GM23248 (cell line): ENCODE results near the gene TCF7. TPM values are rescaled to one million over a fixed set of nuclear protein-coding genes. Genes with fewer than 3 reads are reported as not detected.

Source experiments
- DNase-seq: peaks from one replicate; pipeline ENCODE4 v3.0.0-alpha.2; 2015
- H2AFZ ChIP-seq: fragments of 200-600 bp; sonication (generic); 2 replicates; pipeline ENCODE4 v1.6.1; 2016; ENCODE audit warnings: antibody characterized with exemption
- H3F3A ChIP-seq: fragments of 200-600 bp; sonication (generic); 2 replicates; pipeline ENCODE4 v1.6.1; 2016; ENCODE audit warnings: mild to moderate bottlenecking, antibody characterized with exemption, mixed run types; ENCODE audit not compliant: insufficient read depth
- H3K27ac ChIP-seq: fragments of 200-600 bp; sonication (generic); 2 replicates; pipeline ENCODE4 v1.5.1; 2016; ENCODE audit warnings: mild to moderate bottlenecking
- H3K27me3 ChIP-seq: fragments of 200-600 bp; sonication (generic); replicated peaks from 2 replicates; pipeline ENCODE4 v1.6.1; 2016; ENCODE audit warnings: mild to moderate bottlenecking; ENCODE audit not compliant: insufficient read depth
- H3K36me3 ChIP-seq: fragments of 200-600 bp; sonication (generic); 2 replicates; pipeline ENCODE4 v1.6.1; 2016; ENCODE audit warnings: low read depth, mild to moderate bottlenecking
- H3K4me1 ChIP-seq: fragments of 200-600 bp; sonication (generic); 2 replicates; pipeline ENCODE4 v1.6.1; 2016; ENCODE audit warnings: mild to moderate bottlenecking; ENCODE audit not compliant: insufficient read depth
- H3K4me2 ChIP-seq: fragments of 200-600 bp; sonication (generic); one replicate; pipeline ENCODE4 v1.6.1; 2016; ENCODE audit warnings: mild to moderate bottlenecking; ENCODE audit not compliant: unreplicated experiment
- H3K4me3 ChIP-seq: fragments of 200-600 bp; sonication (generic); 2 replicates; pipeline ENCODE4 v1.5.1; 2016; ENCODE audit warnings: mild to moderate bottlenecking
- H3K79me2 ChIP-seq: fragments of 200-600 bp; sonication (generic); 2 replicates; pipeline ENCODE4 v1.6.1; 2016; ENCODE audit warnings: mild to moderate bottlenecking; ENCODE audit not compliant: insufficient read depth
- H3K9ac ChIP-seq: fragments of 200-600 bp; sonication (generic); 2 replicates; pipeline ENCODE4 v1.6.1; 2016; ENCODE audit warnings: mild to moderate bottlenecking
- H3K9me2 ChIP-seq: fragments of 200-600 bp; sonication (generic); 2 replicates; pipeline ENCODE4 v1.6.1; 2016; ENCODE audit warnings: mixed run types, mild to moderate bottlenecking, moderate library complexity; ENCODE audit not compliant: insufficient read depth
- H3K9me3 ChIP-seq: fragments of 200-600 bp; sonication (generic); one replicate; pipeline ENCODE4 v1.6.1; 2017; ENCODE audit warnings: low read depth
- H4K20me1 ChIP-seq: fragments of 200-600 bp; sonication (generic); 2 replicates; pipeline ENCODE4 v1.6.0; 2016; ENCODE audit not compliant: insufficient read depth
- EZH2 ChIP-seq: fragments of 200-600 bp; sonication (generic); IDR thresholded peaks from 2 replicates; pipeline ENCODE4 v1.6.1; 2018; ENCODE audit warnings: antibody characterized with exemption, mild to moderate bottlenecking; ENCODE audit not compliant: insufficient read depth, poor library complexity, severe bottlenecking
- EZH2phosphoT487 ChIP-seq: fragments of 200-600 bp; sonication (generic); IDR thresholded peaks from 2 replicates; pipeline ENCODE4 v1.6.1; 2018; ENCODE audit warnings: antibody characterized with exemption, moderate library complexity, mild to moderate bottlenecking, low read depth; ENCODE audit not compliant: insufficient read depth
- WGBS, 2 experiments: methylation state at CpG; one replicate each; pipeline ENCODE4 v1.1.6; 2015 to 2017; ENCODE audit warnings: low lambda C conversion rate in 2 of 2, low coverage in 1 of 2; ENCODE audit errors: missing lambda C conversion rate in 2 of 2; 5-methylcytosine and 5-hydroxymethylcytosine counted together
- in situ Hi-C: fragments of 300-500 bp; cut with MboI; formaldehyde crosslinking; loops from 2 replicates; pipeline ENCODE4 v1.15.0; 2020
- polyA plus RNA-seq: library from polyadenylated mRNA; unstranded; fragments of >200 nt; fragmentation: Nextera tagmentation; extraction: Ambion mirVana; gene quantifications from 2 replicates; pipeline ENCODE4 v1.2.1, GENCODE V29; 2016
- total RNA-seq: library from RNA; depleted of rRNA; stranded (reverse); fragments of >200 nt; shearing (Covaris generic); gene quantifications from 2 replicates; pipeline ENCODE4 v1.2.3, GENCODE V29; 2014

The TCF7 gene
- total and polyA plus RNA-seq, 2 experiments from 2014 or later = 1.4 to 2.7 TPM

DNA sequence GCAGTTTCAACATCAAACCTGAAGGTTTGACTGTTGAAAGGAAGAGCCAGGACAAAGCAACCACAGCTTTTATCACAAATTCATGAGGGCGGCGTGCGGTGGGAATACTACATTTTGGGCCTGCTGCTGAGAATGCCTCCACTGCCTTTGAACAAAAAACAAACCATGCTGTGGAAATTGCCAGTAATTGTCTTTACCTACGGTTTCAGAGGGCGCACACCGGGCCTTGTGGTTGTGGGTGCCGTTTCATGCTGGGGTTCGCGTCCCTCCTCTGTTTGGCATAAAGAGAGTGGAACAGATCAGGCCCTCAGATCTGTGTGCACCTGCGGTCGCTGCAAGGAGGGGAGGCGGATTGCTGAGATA lies 27.6 kb upstream of the TCF7 start:
- no peak overlapping the region for H3K27ac ChIP-seq
- H3K9me2 ChIP-seq = no peaks in the 10 kb centered on the region
- H3K4me1 ChIP-seq = peaks cover 1% of the 10 kb centered on the region; the same call in 1 of the 2 replicates
- H3K9me3 ChIP-seq = no peaks in the 10 kb centered on the region
- H3K36me3 ChIP-seq = no peaks in the 10 kb centered on the region
- no peak for TF ChIP-seq EZH2phosphoT487
- TF ChIP-seq EZH2 = no peak
- H3K4me3 ChIP-seq = no peak overlapping the region
- in situ Hi-C loops = no loop called here
- no peak overlapping the region for H3K9ac ChIP-seq
- no peak for DNase-seq
- WGBS, 2 experiments = 97 to 100% methylated on average over 12 of the region's 12 CpGs
- H3K4me2 ChIP-seq = no peak overlapping the region
- no peaks in the 10 kb centered on the region for H3K79me2 ChIP-seq
- H3F3A ChIP-seq = peaks cover 5% of the 10 kb centered on the region
- no peaks in the 10 kb centered on the region for H4K20me1 ChIP-seq
- no peak overlapping the region for H2AFZ ChIP-seq
- 0 out of 2 replicates have a peak, but pooled peaks cover 7% of the 10 kb centered on the region for H3K27me3 ChIP-seq

DNA sequence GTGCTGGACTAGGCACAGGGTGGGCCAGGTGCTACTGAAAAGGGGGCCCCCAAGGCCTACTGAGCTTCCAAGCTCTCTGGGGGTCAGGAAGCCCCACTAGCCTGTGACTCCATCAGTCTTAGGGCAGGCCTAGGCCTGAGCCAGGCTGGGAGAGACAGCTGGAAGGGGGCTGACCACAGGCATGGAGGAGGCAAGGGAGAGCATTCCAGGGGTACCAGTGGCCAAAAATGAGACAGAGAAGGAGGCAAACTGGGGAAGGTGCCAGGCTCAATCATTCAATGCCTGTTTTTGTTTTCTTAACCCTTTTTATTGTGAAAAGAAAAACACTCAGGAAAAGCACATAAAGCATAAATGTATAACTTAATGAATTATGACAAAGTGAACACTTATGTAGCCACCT lies 26.2 kb upstream of the TCF7 start:
- H3K4me1 ChIP-seq = peaks cover 5% of the 10 kb centered on the region; the same call in 1 of the 2 replicates
- no peak overlapping the region for H3K4me3 ChIP-seq
- H3K9ac ChIP-seq = no peak overlapping the region
- no peaks in the 10 kb centered on the region for H3K36me3 ChIP-seq
- peaks cover 9% of the 10 kb centered on the region for H3F3A ChIP-seq
- TF ChIP-seq EZH2phosphoT487 (no peak), EZH2 (no peak)
- H3K9me3 ChIP-seq = no peaks in the 10 kb centered on the region
- DNase-seq = peak; percentile 26
- H4K20me1 ChIP-seq = no peaks in the 10 kb centered on the region
- in situ Hi-C loops = no loop called here
- no peak overlapping the region for H2AFZ ChIP-seq
- H3K27me3 ChIP-seq = peaks cover 7% of the 10 kb centered on the region; the same call in 1 of the 2 replicates
- H3K79me2 ChIP-seq = no peaks in the 10 kb centered on the region
- no peak overlapping the region for H3K4me2 ChIP-seq
- H3K9me2 ChIP-seq = no peaks in the 10 kb centered on the region
- H3K27ac ChIP-seq = no peak overlapping the region

DNA sequence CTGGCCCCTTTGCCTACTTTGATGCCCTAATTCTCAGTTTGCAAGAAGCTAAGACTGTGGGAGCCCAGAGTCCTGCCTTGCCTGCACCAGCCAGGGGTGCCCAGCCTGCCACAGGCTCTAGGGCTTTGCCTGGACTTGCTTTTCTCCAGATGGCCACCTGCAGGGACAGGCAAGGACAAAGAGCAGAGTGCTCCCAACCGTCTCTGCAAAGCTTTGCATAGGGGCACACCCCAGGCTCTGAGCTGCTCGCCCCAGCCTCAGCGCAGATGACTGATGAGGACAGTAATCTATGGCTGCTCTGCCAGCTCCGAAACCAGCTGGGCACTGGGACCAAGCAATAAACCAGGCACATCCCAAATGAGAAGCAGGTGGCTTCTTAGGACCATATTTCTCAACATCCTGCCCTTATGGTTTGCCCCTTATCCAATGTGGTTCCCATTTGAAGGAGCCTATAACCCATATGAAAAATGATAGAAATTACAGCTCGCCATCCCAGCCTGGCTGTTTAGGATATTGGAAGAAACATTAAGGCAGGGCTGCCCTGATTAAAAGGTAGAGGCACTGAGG lies 25.4 kb upstream of the TCF7 start:
- Histone ChIP-seq H3K27me3 (peaks cover 7% of the 10 kb centered on the region; the same call in 1 of the 2 replicates), H3K79me2 (no peaks in the 10 kb centered on the region), H4K20me1 (no peaks in the 10 kb centered on the region), H3K4me2 (no peak overlapping the region), H3K9me3 (no peaks in the 10 kb centered on the region), H2AFZ (no peak overlapping the region), H3K27ac (no peak overlapping the region), H3K4me3 (no peak overlapping the region), H3K9me2 (no peaks in the 10 kb centered on the region), H3F3A (peaks cover 9% of the 10 kb centered on the region), H3K36me3 (no peaks in the 10 kb centered on the region), H3K9ac (no peak overlapping the region), H3K4me1 (peaks cover 5% of the 10 kb centered on the region; the same call in 1 of the 2 replicates)
- 74 to 81% methylated on average over 5 of the region's 5 CpGs for WGBS, 2 experiments
- in situ Hi-C loops = no loop called here
- DNase-seq = no peak
- TF ChIP-seq EZH2 (no peak), EZH2phosphoT487 (no peak)

DNA sequence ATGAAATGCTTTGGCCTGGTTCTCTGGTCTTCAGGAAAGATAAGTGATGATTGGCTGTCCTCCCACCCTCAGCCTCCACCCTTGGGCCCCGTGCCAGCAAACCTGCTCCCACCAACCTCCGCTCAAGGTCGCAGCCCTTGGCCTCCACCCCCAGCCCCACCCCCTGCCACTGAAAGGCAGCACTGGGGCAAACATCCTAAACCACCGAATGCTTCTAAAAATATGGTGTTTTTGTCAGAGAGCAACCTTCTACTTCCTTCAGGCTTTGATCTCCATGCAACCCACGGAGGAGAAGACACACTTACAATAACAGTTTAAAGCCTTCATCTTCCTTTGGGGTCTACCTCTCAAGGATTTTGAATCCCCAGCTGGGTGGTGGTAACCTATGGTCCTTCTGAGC lies 24.0 kb upstream of the TCF7 start:
- WGBS, 2 experiments = 53 to 66% methylated on average over 5 of the region's 5 CpGs
- H3F3A ChIP-seq = peaks cover 9% of the 10 kb centered on the region
- H3K9me3 ChIP-seq = no peaks in the 10 kb centered on the region
- no peak overlapping the region for H3K9ac ChIP-seq
- H3K9me2 ChIP-seq = no peaks in the 10 kb centered on the region
- in situ Hi-C loops = no loop called here
- H3K4me3 ChIP-seq = no peak overlapping the region
- H4K20me1 ChIP-seq = no peaks in the 10 kb centered on the region
- no peaks in the 10 kb centered on the region for H3K79me2 ChIP-seq
- no peak for DNase-seq
- no peak overlapping the region for H3K27ac ChIP-seq
- H3K36me3 ChIP-seq = no peaks in the 10 kb centered on the region
- H3K4me1 ChIP-seq = peaks cover 5% of the 10 kb centered on the region; the same call in 1 of the 2 replicates
- H3K4me2 ChIP-seq = no peak overlapping the region
- no peak overlapping the region for H2AFZ ChIP-seq
- peaks cover 7% of the 10 kb centered on the region; the same call in 1 of the 2 replicates for H3K27me3 ChIP-seq
- no peak for TF ChIP-seq EZH2
- TF ChIP-seq EZH2phosphoT487 = no peak
